ENCODE measurements around the gene PFN3. TPM values are rescaled to one million over a fixed set of nuclear protein-coding genes. Genes with fewer than 3 reads are reported as not detected.

PFN3 gene
- total and polyA plus RNA-seq, 2 of the 13 experiments (the other 11 are each of a cell fraction or from before 2014, with no cell fraction given), result not detected

- TF ChIP-seq CENPBD1 (CRISPR knock-in tag; IDR thresholded peaks at IDR 0.05; ENCODE audit: borderline replicate concordance, low read depth) (no peak), HIC2 (CRISPR knock-in tag; IDR thresholded peaks at IDR 0.05; ENCODE audit: low read depth) (no peak), ZNF10 (CRISPR knock-in tag; IDR thresholded peaks at IDR 0.05; ENCODE audit: borderline replicate concordance, low read depth) (no peak), EED (CRISPR knock-in tag; IDR thresholded peaks at IDR 0.05) (no peak), THAP9 (CRISPR knock-in tag; IDR thresholded peaks at IDR 0.05; ENCODE audit: borderline replicate concordance) (no peak), NAIF1 (CRISPR knock-in tag; IDR thresholded peaks at IDR 0.05; ENCODE audit: borderline replicate concordance) (no peak), JUN (CRISPR knock-in tag; IDR thresholded peaks at IDR 0.05) (no peak), SMYD3 (CRISPR knock-in tag; IDR thresholded peaks at IDR 0.05) (no peak; the same call in 1 of the 2 replicates), ZNF792 (CRISPR knock-in tag; IDR thresholded peaks at IDR 0.05) (no peak), NFRKB (IDR thresholded peaks at IDR 0.05) (no peak), MED1 (CRISPR knock-in tag; IDR thresholded peaks at IDR 0.05) (no peak), GTF3A (CRISPR knock-in tag; conservative IDR thresholded peaks at IDR 0.05) (no peak), HNRNPH1 (optimal IDR thresholded peaks at IDR 0.05; ENCODE audit: low read depth, low read length) (no peak), THAP7 (CRISPR knock-in tag; IDR thresholded peaks at IDR 0.05) (no peak), MNT (IDR thresholded peaks at IDR 0.05) (no peak), ZXDC (CRISPR knock-in tag; IDR thresholded peaks at IDR 0.05) (no peak), KLF12 (CRISPR knock-in tag; IDR thresholded peaks at IDR 0.05; ENCODE audit: borderline replicate concordance) (no peak)
Measured at GRCh38 chr5:177377851-177378776, 22.3 kb downstream of the PFN3 start (continued).

All from HepG2 (cell line).